Endothelial cell (in vitro differentiated cells): Measurements from ENCODE around the gene SH3D21. TPM values are rescaled to one million over a fixed set of nuclear protein-coding genes. Genes with fewer than 3 reads are reported as not detected.

Experiments
- DNase-seq: peaks from one replicate; pipeline ENCODE4 v3.0.0; 2021; ENCODE audit warnings: low spot score
- H3K27ac Mint-ChIP-seq: one replicate; pipeline ENCODE4 v1.8.0; 2021; ENCODE audit warnings: mixed read lengths, inconsistent platforms; ENCODE audit not compliant: unreplicated experiment
- H3K27me3 Mint-ChIP-seq: one replicate; pipeline ENCODE4 v1.8.0; 2021; ENCODE audit warnings: mild to moderate bottlenecking, moderate library complexity, mixed read lengths, inconsistent platforms; ENCODE audit not compliant: unreplicated experiment
- H3K36me3 Mint-ChIP-seq: one replicate; pipeline ENCODE4 v1.8.0; 2021; ENCODE audit warnings: mild to moderate bottlenecking, low read depth, mixed read lengths, inconsistent platforms; ENCODE audit not compliant: unreplicated experiment
- H3K4me1 Mint-ChIP-seq: one replicate; pipeline ENCODE4 v1.8.0; 2021; ENCODE audit warnings: mild to moderate bottlenecking, mixed read lengths, inconsistent platforms; ENCODE audit not compliant: unreplicated experiment
- H3K4me3 Mint-ChIP-seq: one replicate; pipeline ENCODE4 v1.8.0; 2021; ENCODE audit warnings: mild to moderate bottlenecking, mixed read lengths, inconsistent platforms; ENCODE audit not compliant: unreplicated experiment
- H3K9me3 Mint-ChIP-seq: one replicate; pipeline ENCODE4 v1.8.0; 2021; ENCODE audit warnings: mixed read lengths, inconsistent platforms; ENCODE audit not compliant: unreplicated experiment
- total RNA-seq: library from RNA; stranded (reverse); fragmentation: NEBNext Ultra II Directional; extraction: Animal tissue kit (Norgen Biotek cat#: 25700); gene quantifications from one replicate; pipeline ENCODE4 v1.2.1, GENCODE V29; 2021; ENCODE audit not compliant: unreplicated experiment
- TF ChIP-seq, protein P1 (sequence below): fragments of 200-600 bp; sonication (generic); IDR thresholded peaks from one replicate; pipeline ENCODE4 v1.5.0; 2021; ENCODE audit warnings: antibody characterized with exemption; ENCODE audit not compliant: unreplicated experiment

The SH3D21 gene
- total RNA-seq, 1 donor from 2014 or later = 4.8 TPM

DNA sequence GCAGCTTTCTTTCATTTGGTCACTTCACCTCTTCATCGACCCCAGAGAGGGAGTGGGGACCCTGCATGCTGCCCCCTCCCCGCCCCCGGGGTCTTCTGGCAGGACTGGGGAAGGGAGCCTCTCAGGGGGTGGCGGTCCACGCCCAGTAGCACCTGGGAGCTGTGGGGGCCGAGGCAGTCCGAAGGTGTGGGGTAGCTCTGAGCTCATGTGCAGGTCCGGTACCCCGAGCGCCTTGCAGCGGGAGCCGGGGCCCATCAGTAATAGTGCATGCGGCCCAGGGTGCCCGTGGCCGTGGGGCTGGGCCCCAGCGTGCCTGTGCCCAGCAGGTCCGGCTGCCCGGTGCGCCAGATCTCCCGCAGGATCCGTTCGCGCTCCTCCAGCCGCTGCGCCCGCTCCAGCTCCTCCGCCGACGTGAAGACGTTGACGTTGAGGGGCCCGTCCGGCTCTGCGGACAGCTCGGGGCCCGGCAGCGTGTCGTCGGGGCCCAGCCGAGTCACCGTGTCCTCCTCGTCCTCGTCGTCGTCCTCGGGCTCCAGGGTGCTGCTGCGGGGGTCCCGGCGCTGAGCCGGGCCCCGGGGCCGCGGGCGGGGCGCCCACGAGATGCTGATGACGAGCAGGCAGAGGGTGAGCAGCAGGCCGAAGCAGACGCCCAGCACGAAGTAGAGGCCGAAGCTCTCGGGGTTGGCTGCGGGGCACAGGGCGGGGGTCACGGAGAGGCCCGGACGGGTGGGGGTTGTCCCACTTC is 16.0 kb downstream of the SH3D21 start:
- Mint-ChIP-seq H3K4me1 (peaks cover 16% of the 10 kb centered on the region), H3K27me3 (peaks cover 9% of the 10 kb centered on the region), H3K36me3 (peaks cover 19% of the 10 kb centered on the region), H3K9me3 (no peaks in the 10 kb centered on the region), H3K4me3 (peak overlapping the region; percentile 86), H3K27ac (no peak overlapping the region)
- DNase-seq = no peak
- TF ChIP-seq, protein P1, sequence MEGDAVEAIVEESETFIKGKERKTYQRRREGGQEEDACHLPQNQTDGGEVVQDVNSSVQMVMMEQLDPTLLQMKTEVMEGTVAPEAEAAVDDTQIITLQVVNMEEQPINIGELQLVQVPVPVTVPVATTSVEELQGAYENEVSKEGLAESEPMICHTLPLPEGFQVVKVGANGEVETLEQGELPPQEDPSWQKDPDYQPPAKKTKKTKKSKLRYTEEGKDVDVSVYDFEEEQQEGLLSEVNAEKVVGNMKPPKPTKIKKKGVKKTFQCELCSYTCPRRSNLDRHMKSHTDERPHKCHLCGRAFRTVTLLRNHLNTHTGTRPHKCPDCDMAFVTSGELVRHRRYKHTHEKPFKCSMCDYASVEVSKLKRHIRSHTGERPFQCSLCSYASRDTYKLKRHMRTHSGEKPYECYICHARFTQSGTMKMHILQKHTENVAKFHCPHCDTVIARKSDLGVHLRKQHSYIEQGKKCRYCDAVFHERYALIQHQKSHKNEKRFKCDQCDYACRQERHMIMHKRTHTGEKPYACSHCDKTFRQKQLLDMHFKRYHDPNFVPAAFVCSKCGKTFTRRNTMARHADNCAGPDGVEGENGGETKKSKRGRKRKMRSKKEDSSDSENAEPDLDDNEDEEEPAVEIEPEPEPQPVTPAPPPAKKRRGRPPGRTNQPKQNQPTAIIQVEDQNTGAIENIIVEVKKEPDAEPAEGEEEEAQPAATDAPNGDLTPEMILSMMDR = no peak

DNA sequence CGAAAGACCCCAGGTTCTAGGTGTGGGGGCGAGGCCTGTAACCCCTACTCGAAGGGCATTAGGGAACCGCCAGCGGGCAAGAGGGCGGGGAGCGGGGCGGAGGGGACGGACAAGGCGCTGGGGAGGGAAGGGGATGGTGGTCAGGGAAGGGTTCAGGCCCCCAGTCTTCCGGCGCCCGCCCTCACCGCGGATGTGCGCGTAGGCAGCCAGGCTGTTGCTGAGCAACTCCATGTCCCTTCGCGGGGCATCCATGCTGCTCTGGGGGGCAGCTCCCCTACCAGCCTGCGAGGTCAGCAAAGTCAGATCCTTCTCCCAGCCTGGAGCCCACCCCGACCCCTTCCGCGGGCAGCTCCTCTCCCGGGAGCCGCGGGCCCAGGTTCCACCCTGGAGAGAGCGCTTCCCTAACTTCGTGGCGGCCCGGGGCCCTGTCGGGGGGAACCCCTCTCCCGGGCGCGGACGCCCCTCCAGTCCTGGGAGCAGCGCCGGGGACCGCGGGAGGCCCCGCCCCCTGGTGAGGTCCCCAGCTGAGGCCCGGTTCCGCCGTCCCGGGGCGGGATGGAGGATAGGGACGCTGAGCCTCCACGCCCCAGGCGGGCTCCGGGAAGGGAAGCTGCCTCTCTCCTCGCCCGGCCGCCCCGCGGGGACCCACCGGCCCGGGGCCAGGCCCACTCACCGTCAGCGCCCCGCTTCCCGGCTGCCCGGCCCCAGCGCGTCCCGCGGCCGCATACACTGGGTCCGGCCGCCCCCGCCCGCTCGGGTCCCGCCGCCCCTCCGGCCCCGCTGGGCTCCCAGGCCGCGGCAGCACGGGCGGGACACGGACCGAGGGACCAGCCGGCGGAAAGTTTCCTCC is 16.8 kb downstream of the SH3D21 start:
- Mint-ChIP-seq H3K36me3 (peaks cover 15% of the 10 kb centered on the region), H3K4me3 (peak overlapping the region; percentile 86), H3K9me3 (no peaks in the 10 kb centered on the region), H3K4me1 (peaks cover 16% of the 10 kb centered on the region), H3K27ac (peak overlapping the region; percentile 75), H3K27me3 (peaks cover 12% of the 10 kb centered on the region)
- TF ChIP-seq, protein P1 = no peak
- DNase-seq = peak; percentile 55

DNA sequence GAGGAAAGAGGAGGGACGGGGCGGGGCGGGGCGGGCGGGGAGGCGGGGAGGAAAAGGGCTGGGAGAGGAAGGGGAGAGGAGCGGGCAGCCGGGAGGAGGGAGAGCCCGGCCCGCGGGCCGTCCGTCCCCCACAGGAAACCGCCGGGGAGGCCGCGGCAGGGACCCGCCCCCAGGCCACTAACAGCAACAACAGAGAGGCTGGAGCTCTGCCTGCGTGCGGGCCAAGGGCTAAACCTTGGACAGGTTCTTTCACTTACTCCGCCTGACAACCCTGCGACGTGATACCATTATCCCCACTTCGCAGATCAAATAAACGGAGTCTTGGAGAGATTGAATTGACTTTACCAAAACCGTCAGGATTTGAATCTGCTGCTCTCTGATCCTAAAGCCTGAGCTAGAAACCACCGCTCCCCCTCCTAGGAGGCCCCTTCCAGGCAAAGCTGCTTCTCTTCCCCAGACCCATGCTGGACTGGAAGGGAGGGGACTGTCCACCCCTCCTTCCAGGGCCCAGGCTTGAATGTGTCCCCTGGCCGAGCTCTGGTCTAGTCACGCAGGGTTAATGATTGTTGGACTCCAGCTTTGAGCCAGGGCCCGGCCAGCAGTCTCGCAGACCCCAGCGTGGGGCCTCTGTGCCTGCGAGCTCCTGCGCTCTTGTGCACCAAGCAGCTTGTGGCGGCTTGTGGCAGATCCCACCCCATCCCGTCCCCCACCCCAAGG is 17.6 kb downstream of the SH3D21 start, which contains the start of gene EVA1B:
EVA1B (minus strand) TSS at position 10 of the 717 bp plus-strand sequence. CDS start 608 bp downstream, outside the sequence.
- Mint-ChIP-seq H3K4me1 (peaks cover 18% of the 10 kb centered on the region), H3K36me3 (peaks cover 12% of the 10 kb centered on the region), H3K27ac (peak within 1 kb of the TSS; percentile 75), H3K4me3 (peak within 1 kb of the TSS; percentile 88), H3K27me3 (peaks cover 12% of the 10 kb centered on the region), H3K9me3 (no peaks in the 10 kb centered on the region)
- TF ChIP-seq, protein P1 = no peak
- peak; percentile 79 for DNase-seq

DNA sequence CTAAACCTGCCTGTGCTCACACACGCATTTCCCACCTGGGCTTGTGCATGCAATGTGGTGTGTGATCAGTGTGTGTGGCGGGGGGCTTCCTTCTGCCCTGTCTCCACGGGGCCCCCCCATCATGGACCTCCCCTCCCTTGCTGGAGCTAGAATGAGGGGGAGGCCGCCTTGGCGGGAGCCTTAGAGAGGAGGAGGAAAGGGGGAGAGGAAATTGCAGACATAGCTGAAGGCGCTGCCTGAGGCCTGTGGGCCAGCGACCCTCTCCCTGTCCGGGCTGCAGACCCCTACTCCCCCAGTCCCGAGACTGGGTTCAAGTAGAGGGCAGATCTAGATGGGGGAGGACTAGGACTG is 18.2 kb downstream of the SH3D21 start:
- no peaks in the 10 kb centered on the region for H3K9me3 Mint-ChIP-seq
- peaks cover 12% of the 10 kb centered on the region for H3K36me3 Mint-ChIP-seq

More for the DNA sequence above, 18.2 kb downstream of the SH3D21 start:
- H3K27ac Mint-ChIP-seq = no peak overlapping the region
- peaks cover 12% of the 10 kb centered on the region for H3K27me3 Mint-ChIP-seq
- no peak for DNase-seq
- peaks cover 24% of the 10 kb centered on the region for H3K4me1 Mint-ChIP-seq
- TF ChIP-seq, protein P1 = no peak
- peak overlapping the region; percentile 87 for H3K4me3 Mint-ChIP-seq
